Measurements from ENCODE around the gene CRYBG1. TPM values are rescaled to one million over a fixed set of nuclear protein-coding genes. Genes with fewer than 3 reads are reported as not detected.

Gene CRYBG1
- polyA plus RNA-seq, 2 donors: 45.2 to 74.9 TPM

DNA sequence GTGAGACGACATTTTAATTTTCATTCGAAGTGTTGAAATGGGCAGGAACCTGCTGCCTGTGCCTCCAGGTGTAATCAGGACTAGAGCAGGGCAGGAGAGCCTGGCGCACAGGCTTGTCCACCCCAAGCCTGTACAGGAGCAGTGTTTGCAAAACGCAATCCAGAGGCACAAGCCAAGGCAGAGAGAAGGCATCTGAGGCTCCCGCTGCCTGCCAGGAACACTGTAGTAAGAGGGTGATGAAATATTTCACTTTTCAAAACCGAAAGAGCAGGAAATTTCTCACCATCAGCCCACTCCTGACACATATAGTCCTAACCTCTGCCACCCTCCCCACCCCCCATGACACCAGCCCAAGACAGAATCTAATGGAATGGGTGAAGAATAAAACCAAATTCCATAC lies 136.3 kb downstream of the CRYBG1 start:
- peak overlapping the region; percentile 65 to 83 for H3K27ac ChIP-seq (ENCODE audit: low read depth in 2 of 2, low read length in 1 of 2)
- H3K27me3 ChIP-seq (ENCODE audit: control insufficient read depth in 1 of 2, insufficient read depth in 2 of 2, low read length in 2 of 2): no peaks in the 10 kb centered on the region
- H3K9me3 ChIP-seq (ENCODE audit: control insufficient read depth in 2 of 2, insufficient read depth in 1 of 2, low read depth in 1 of 2, low read length in 1 of 2): no peaks in the 10 kb centered on the region
- H3K36me3 ChIP-seq (ENCODE audit: control insufficient read depth in 2 of 2, insufficient read depth in 2 of 2, low read length in 1 of 2): no peaks in the 10 kb centered on the region
- peaks cover 0 to 4% of the 10 kb centered on the region in 2 donors for H3K4me1 ChIP-seq (ENCODE audit: control insufficient read depth in 2 of 2, insufficient read depth in 2 of 2, low read length in 1 of 2)
- 50 to 69% methylated on average over 6 of the region's 6 CpGs for WGBS, 2 donors
- H3K4me3 ChIP-seq (ENCODE audit: low read depth in 1 of 2, low read length in 2 of 2): peak overlapping the region in 1 of 2 donors; percentile 0

DNA sequence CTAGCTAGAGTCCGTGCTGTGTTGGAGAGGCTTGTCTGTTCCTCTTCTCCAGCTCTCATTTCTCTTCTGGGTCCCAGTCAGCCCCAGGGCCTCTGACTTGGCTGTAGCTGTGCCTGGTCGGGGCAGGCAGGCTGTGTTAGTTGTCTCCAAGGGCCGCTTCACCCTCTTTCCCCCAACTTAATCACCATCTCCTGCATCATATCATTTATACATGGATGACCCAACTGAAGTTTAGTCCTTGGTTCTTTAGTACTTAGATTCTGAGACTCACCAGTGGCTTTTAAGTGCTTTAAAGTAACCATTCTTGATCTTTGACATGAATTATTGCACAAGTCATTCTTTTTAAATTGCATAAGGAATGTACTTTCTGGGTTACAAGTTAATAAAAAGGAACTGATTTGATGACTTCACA lies 141.4 kb downstream of the CRYBG1 start:
- Histone ChIP-seq H3K9me3 (ENCODE audit: control insufficient read depth in 2 of 2, insufficient read depth in 1 of 2, low read depth in 1 of 2, low read length in 1 of 2) (no peaks in the 10 kb centered on the region), H3K4me1 (ENCODE audit: control insufficient read depth in 2 of 2, insufficient read depth in 2 of 2, low read length in 1 of 2) (peaks cover 0 to 11% of the 10 kb centered on the region in 2 donors), H3K27ac (ENCODE audit: low read depth in 2 of 2, low read length in 1 of 2) (peak overlapping the region; percentile 47 to 50), H3K36me3 (ENCODE audit: control insufficient read depth in 2 of 2, insufficient read depth in 2 of 2, low read length in 1 of 2) (no peaks in the 10 kb centered on the region), H3K27me3 (ENCODE audit: control insufficient read depth in 1 of 2, insufficient read depth in 2 of 2, low read length in 2 of 2) (no peaks in the 10 kb centered on the region), H3K4me3 (ENCODE audit: low read depth in 1 of 2, low read length in 2 of 2) (no peak overlapping the region)
- 55 to 75% methylated on average over 3 of the region's 3 CpGs for WGBS, 2 donors

- Histone ChIP-seq H3K27me3 (ENCODE audit: control insufficient read depth in 1 of 2, insufficient read depth in 2 of 2, low read length in 2 of 2) (no peaks in the 10 kb centered on the region), H3K4me3 (ENCODE audit: low read depth in 1 of 2, low read length in 2 of 2) (no peak overlapping the region), H3K4me1 (ENCODE audit: control insufficient read depth in 2 of 2, insufficient read depth in 2 of 2, low read length in 1 of 2) (peaks cover 0 to 8% of the 10 kb centered on the region in 2 donors), H3K9me3 (ENCODE audit: control insufficient read depth in 2 of 2, insufficient read depth in 1 of 2, low read depth in 1 of 2, low read length in 1 of 2) (no peaks in the 10 kb centered on the region), H3K36me3 (ENCODE audit: control insufficient read depth in 2 of 2, insufficient read depth in 2 of 2, low read length in 1 of 2) (no peaks in the 10 kb centered on the region), H3K27ac (ENCODE audit: low read depth in 2 of 2, low read length in 1 of 2) (peak overlapping the region; percentile 14 to 47)
- WGBS, 2 donors: 58 to 68% methylated on average over 2 of the region's 2 CpGs
Measured at GRCh38 chr6:106502559-106502958, 142.0 kb downstream of the CRYBG1 start.

DNA sequence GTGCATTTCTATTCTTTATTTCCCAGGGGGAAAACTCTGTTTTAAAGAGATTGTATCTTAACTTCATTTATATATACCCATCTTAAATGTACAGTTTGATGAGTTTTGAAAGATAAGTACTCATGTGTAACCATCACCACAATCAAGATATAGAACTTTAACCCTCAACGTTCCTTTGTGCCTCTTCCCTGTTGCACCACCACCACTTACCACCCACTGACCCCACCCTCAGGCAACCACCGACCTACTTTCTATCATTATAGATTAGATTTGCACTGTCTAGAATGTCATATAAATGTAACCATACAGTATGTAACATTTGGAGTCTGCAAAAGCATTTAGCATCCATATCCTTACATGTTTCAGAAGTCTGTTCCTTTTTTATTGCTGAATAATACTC lies 147.8 kb downstream of the CRYBG1 start:
- WGBS, 2 donors: 75 to 77% methylated on average over 2 of the region's 2 CpGs
- Histone ChIP-seq H3K36me3 (ENCODE audit: control insufficient read depth in 2 of 2, insufficient read depth in 2 of 2, low read length in 1 of 2) (no peaks in the 10 kb centered on the region), H3K9me3 (ENCODE audit: control insufficient read depth in 2 of 2, insufficient read depth in 1 of 2, low read depth in 1 of 2, low read length in 1 of 2) (no peaks in the 10 kb centered on the region), H3K4me1 (ENCODE audit: control insufficient read depth in 2 of 2, insufficient read depth in 2 of 2, low read length in 1 of 2) (peaks cover 4 to 14% of the 10 kb centered on the region in 2 donors), H3K4me3 (ENCODE audit: low read depth in 1 of 2, low read length in 2 of 2) (no peak overlapping the region), H3K27ac (ENCODE audit: low read depth in 2 of 2, low read length in 1 of 2) (no peak overlapping the region), H3K27me3 (ENCODE audit: control insufficient read depth in 1 of 2, insufficient read depth in 2 of 2, low read length in 2 of 2) (no peaks in the 10 kb centered on the region)

DNA sequence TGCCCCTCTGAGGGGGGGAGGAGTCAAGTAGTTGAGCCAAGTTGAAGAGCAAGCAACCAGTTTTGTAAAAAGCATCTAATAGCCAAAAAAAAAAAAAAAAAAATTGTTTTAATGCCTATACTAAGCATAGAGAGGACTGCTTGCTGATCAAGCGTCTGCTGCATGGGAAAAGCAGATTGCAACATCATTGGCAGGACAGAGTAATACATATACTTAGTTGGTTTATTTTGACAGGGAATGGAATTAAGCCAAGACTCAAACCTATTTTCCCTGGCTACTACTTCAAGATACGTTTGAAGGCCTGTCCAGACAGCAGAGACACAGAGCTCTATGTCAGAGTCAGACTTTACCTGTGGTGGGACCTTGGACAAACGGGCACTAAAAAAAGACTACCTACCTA lies 148.3 kb downstream of the CRYBG1 start:
- Histone ChIP-seq H3K4me1 (ENCODE audit: control insufficient read depth in 2 of 2, insufficient read depth in 2 of 2, low read length in 1 of 2) (peaks cover 4 to 14% of the 10 kb centered on the region in 2 donors), H3K4me3 (ENCODE audit: low read depth in 1 of 2, low read length in 2 of 2) (no peak overlapping the region), H3K36me3 (ENCODE audit: control insufficient read depth in 2 of 2, insufficient read depth in 2 of 2, low read length in 1 of 2) (no peaks in the 10 kb centered on the region), H3K27ac (ENCODE audit: low read depth in 2 of 2, low read length in 1 of 2) (peak overlapping the region in 1 of 2 donors; percentile 52), H3K9me3 (ENCODE audit: control insufficient read depth in 2 of 2, insufficient read depth in 1 of 2, low read depth in 1 of 2, low read length in 1 of 2) (no peaks in the 10 kb centered on the region), H3K27me3 (ENCODE audit: control insufficient read depth in 1 of 2, insufficient read depth in 2 of 2, low read length in 2 of 2) (no peaks in the 10 kb centered on the region)
- WGBS, 2 donors: 36 to 54% methylated on average over 3 of the region's 3 CpGs

DNA sequence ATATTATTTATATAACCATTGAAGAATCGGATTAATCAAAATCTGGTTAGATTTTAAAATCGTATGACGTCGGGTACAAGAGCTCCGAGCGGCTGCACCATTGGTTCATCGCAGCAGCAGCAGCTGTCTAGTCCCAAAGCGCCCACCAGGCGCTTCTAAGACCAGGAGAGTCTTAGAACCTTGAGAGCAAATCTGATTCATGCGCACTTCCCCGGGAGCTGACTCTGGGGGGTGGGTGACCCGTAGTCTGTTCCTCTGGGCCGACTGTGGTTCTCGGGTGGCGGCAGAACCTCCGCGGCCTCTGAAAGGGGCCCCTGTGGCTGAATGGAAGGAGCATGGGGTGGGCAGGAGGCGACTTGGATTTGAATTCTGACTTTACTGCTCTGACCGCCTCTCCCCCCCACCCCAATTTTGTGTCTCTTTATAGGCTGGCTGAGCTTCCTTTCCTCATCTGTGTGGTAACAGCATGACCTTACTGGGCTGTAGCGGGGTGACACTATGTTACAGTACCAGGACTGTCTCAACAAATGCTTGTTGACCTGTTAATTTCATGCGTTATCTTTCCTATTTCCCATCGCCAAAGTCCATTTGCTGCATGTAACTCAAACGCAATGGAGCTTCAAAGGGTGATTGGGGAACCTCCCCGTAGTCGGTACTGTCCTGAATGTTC lies 149.0 kb downstream of the CRYBG1 start:
- no peaks in the 10 kb centered on the region for H3K36me3 ChIP-seq (ENCODE audit: control insufficient read depth in 2 of 2, insufficient read depth in 2 of 2, low read length in 1 of 2)
- H3K4me3 ChIP-seq (ENCODE audit: low read depth in 1 of 2, low read length in 2 of 2): peak overlapping the region; percentile 38 to 42
- no peaks in the 10 kb centered on the region for H3K27me3 ChIP-seq (ENCODE audit: control insufficient read depth in 1 of 2, insufficient read depth in 2 of 2, low read length in 2 of 2)
- peak overlapping the region; percentile 70 for H3K27ac ChIP-seq (ENCODE audit: low read depth in 2 of 2, low read length in 1 of 2)
- 54% methylated on average over 25 of the region's 25 CpGs for WGBS, 2 donors
- H3K9me3 ChIP-seq (ENCODE audit: control insufficient read depth in 2 of 2, insufficient read depth in 1 of 2, low read depth in 1 of 2, low read length in 1 of 2): no peaks in the 10 kb centered on the region
- H3K4me1 ChIP-seq (ENCODE audit: control insufficient read depth in 2 of 2, insufficient read depth in 2 of 2, low read length in 1 of 2): peaks cover 4 to 14% of the 10 kb centered on the region in 2 donors

GRCh38 chr6:106510090-106510970 lies 149.8 kb downstream of the CRYBG1 start:
- no peaks in the 10 kb centered on the region for H3K36me3 ChIP-seq (ENCODE audit: control insufficient read depth in 2 of 2, insufficient read depth in 2 of 2, low read length in 1 of 2)
- peaks cover 4 to 14% of the 10 kb centered on the region in 2 donors for H3K4me1 ChIP-seq (ENCODE audit: control insufficient read depth in 2 of 2, insufficient read depth in 2 of 2, low read length in 1 of 2)
- no peaks in the 10 kb centered on the region for H3K27me3 ChIP-seq (ENCODE audit: control insufficient read depth in 1 of 2, insufficient read depth in 2 of 2, low read length in 2 of 2)
- peak overlapping the region; percentile 38 to 42 for H3K4me3 ChIP-seq (ENCODE audit: low read depth in 1 of 2, low read length in 2 of 2)
- peak overlapping the region; percentile 70 for H3K27ac ChIP-seq (ENCODE audit: low read depth in 2 of 2, low read length in 1 of 2)
- 1 to 2% methylated on average over 56 of the region's 56 CpGs for WGBS, 2 donors
- H3K9me3 ChIP-seq (ENCODE audit: control insufficient read depth in 2 of 2, insufficient read depth in 1 of 2, low read depth in 1 of 2, low read length in 1 of 2): no peaks in the 10 kb centered on the region

DNA sequence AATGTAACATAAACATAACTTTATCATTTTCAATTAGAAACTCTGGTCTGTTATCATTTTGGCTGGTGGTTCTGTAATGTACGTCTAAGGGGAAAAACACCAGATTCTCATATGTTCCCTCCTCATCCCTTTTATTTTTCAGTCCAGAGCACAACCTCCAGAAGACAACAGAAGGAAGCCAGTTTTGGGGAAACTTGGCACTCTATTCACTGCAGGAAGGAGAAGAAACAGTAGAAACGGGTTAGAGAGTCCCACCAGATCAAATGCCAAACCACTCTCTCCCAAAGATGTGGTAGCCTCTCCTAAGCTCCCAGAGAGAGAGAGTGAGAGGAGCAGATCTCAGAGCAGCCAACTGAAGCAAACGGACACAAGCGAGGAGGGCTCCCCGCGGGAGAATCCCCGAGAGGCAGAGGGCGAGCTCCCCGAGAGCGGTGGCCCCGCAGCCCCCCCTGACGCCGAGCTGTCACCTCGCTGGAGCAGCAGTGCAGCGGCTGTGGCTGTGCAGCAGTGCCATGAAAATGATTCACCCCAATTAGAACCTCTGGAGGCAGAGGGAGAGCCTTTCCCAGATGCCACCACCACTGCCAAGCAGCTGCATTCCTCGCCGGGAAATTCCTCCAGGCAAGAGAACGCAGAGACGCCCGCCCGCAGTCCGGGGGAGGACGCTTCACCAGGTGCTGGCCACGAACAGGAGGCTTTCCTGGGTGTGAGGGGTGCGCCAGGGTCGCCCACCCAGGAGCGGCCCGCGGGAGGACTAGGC lies 151.0 kb downstream of the CRYBG1 start:
- no peaks in the 10 kb centered on the region for H3K9me3 ChIP-seq (ENCODE audit: control insufficient read depth in 2 of 2, insufficient read depth in 1 of 2, low read depth in 1 of 2, low read length in 1 of 2)
- H3K27ac ChIP-seq (ENCODE audit: low read depth in 2 of 2, low read length in 1 of 2): peak overlapping the region; percentile 89 to 93
- H3K27me3 ChIP-seq (ENCODE audit: control insufficient read depth in 1 of 2, insufficient read depth in 2 of 2, low read length in 2 of 2): no peaks in the 10 kb centered on the region
- H3K4me1 ChIP-seq (ENCODE audit: control insufficient read depth in 2 of 2, insufficient read depth in 2 of 2, low read length in 1 of 2): peaks cover 4 to 13% of the 10 kb centered on the region in 2 donors
- peak overlapping the region; percentile 49 to 75 for H3K4me3 ChIP-seq (ENCODE audit: low read depth in 1 of 2, low read length in 2 of 2)
- WGBS, 2 donors: 2 to 10% methylated on average over 26 to 29 of the region's 29 CpGs
- no peaks in the 10 kb centered on the region for H3K36me3 ChIP-seq (ENCODE audit: control insufficient read depth in 2 of 2, insufficient read depth in 2 of 2, low read length in 1 of 2)

Data from esophagus (tissue), 2 donors.